A549 (cell line): ENCODE measurements around the gene DMGDH. TPM values are rescaled to one million over a fixed set of nuclear protein-coding genes. Genes with fewer than 3 reads are reported as not detected.
A peak's percentile ranks its signal among the peaks of the same experiment; 100 is the strongest.

Experiments used
- ATAC-seq, 2 experiments: fragments of 200-7000 bp in 1 of 2; fragments of >200 bp in 1 of 2; cut with Nextera tagmentation in 1 of 2; cut with Tn5 transposase in 1 of 2; 3 replicates each; pipeline versions ENCODE4 v1.8.0 to v1.9.1; 2018 to 2020; ENCODE audit warnings: mild to moderate bottlenecking in 1 of 2, moderate library complexity in 1 of 2
- CTCF ChIA-PET: fragments of 300-600 bp; sonication (Branson Sonifier 250); formaldehyde crosslinking; extraction: SDS; loops from one replicate; lab custom pipeline; 2021; ENCODE audit warnings: antibody characterized with exemption, inconsistent platforms; lab: Yijun Ruan, JAX
- POLR2A ChIA-PET: fragments of 350-600 bp; formaldehyde crosslinking; extraction: SDS; loops from one replicate; lab custom pipeline; 2021; ENCODE audit warnings: antibody characterized with exemption, inconsistent platforms; lab: Yijun Ruan, JAX
- DNase-seq, 2 experiments: peaks; one replicate each; pipeline versions ENCODE4 v3.0.0 to v3.0.0-alpha.2; 2011 to 2016; ENCODE audit warnings: low read depth in 1 of 2, low spot score in 1 of 2
- FAIRE-seq: peaks from 2 replicates; lab custom pipeline; 2011; peaks lifted over from hg19 to GRCh38; lab: Jason Lieb, UNC
- H3K27ac ChIP-seq, 2 experiments: fragments of >200 bp; sonication (Bioruptor Twin); formaldehyde crosslinking; 3 replicates each; pipeline ENCODE4 v1.5.1; 2016 to 2017
- H3K4me1 ChIP-seq: fragments of >200 bp; sonication (Bioruptor Twin); formaldehyde crosslinking; 3 replicates; pipeline ENCODE4 v1.6.1; 2016
- H3K4me2 ChIP-seq: fragments of >200 bp; sonication (Bioruptor Twin); formaldehyde crosslinking; 3 replicates; pipeline ENCODE4 v1.6.1; 2016
- H3K4me3 ChIP-seq: fragments of >200 bp; sonication (Bioruptor Twin); formaldehyde crosslinking; 3 replicates; pipeline ENCODE4 v1.5.1; 2016
- H3K9me3 ChIP-seq: fragments of >200 bp; sonication (Bioruptor Twin); formaldehyde crosslinking; 3 replicates; pipeline ENCODE4 v1.6.1; 2016
- BHLHE40 ChIP-seq: IDR thresholded peaks from 2 replicates; pipeline ENCODE4 v1.6.1; 2012; ENCODE audit warnings: low read depth, low read length, inconsistent platforms
- CHD2 ChIP-seq: fragments of 150-350 bp; IDR thresholded peaks from 2 replicates; pipeline ENCODE4 v1.6.1; 2014; ENCODE audit warnings: low read length; ENCODE audit not compliant: partially characterized antibody
- EHMT2 ChIP-seq: fragments of 200-600 bp; sonication (generic); IDR thresholded peaks from 2 replicates; pipeline ENCODE4 v1.6.1; 2016; ENCODE audit warnings: antibody characterized with exemption, low read depth, mild to moderate bottlenecking, moderate library complexity
- EP300 ChIP-seq, 2 experiments: fragments of >200 bp; sonication (Bioruptor Twin); formaldehyde crosslinking; IDR thresholded peaks; 2 replicates in 1 of 2; 3 replicates in 1 of 2; pipeline ENCODE4 v1.6.1; 2016 to 2017
- FOSB ChIP-seq: fragments of 250-450 bp; sonication (Bioruptor Pico); IDR thresholded peaks from 2 replicates; pipeline ENCODE4 v1.5.0; 2020; ENCODE audit warnings: mild to moderate bottlenecking, moderate library complexity
- FOXS1 ChIP-seq: fragments of 250-450 bp; sonication (Bioruptor Pico); IDR thresholded peaks from 2 replicates; pipeline ENCODE4 v1.5.0; 2020; ENCODE audit warnings: mild to moderate bottlenecking, moderate library complexity
- HOXA7 ChIP-seq: fragments of 250-450 bp; sonication (Bioruptor Pico); IDR thresholded peaks from 2 replicates; pipeline ENCODE4 v1.5.0; 2020; ENCODE audit warnings: mild to moderate bottlenecking, moderate library complexity
- HOXB5 ChIP-seq: fragments of 250-450 bp; sonication (Bioruptor Pico); IDR thresholded peaks from 2 replicates; pipeline ENCODE4 v1.5.0; 2020; ENCODE audit warnings: mild to moderate bottlenecking, moderate library complexity
- JUNB ChIP-seq: fragments of >200 bp; sonication (Bioruptor Twin); formaldehyde crosslinking; IDR thresholded peaks from 2 replicates; pipeline ENCODE4 v1.6.1; 2016
- KDM1A ChIP-seq: fragments of 200-600 bp; sonication (generic); IDR thresholded peaks from 2 replicates; pipeline ENCODE4 v1.6.1; 2016; ENCODE audit warnings: low read depth, mild to moderate bottlenecking
- MYC ChIP-seq: IDR thresholded peaks from 2 replicates; pipeline ENCODE4 v1.6.1; 2012; ENCODE audit warnings: mild to moderate bottlenecking, inconsistent platforms, low read length, improper control_type of control experiment, borderline replicate concordance
- NFE2L2 ChIP-seq: fragments of 150-350 bp; conservative IDR thresholded peaks from 2 replicates; pipeline ENCODE4 v1.6.1; 2014; ENCODE audit warnings: low read length
- NPAS2 ChIP-seq: fragments of 250-450 bp; sonication (Bioruptor Pico); IDR thresholded peaks from 2 replicates; pipeline ENCODE4 v1.8.0; 2022; ENCODE audit warnings: mild to moderate bottlenecking, moderate library complexity, borderline replicate concordance
- NR3C1 ChIP-seq: fragments of >200 bp; sonication (Bioruptor Twin); formaldehyde crosslinking; IDR thresholded peaks from 3 replicates; pipeline ENCODE4 v1.6.1; 2017
- PHF8 ChIP-seq: fragments of 200-600 bp; sonication (generic); IDR thresholded peaks from 2 replicates; pipeline ENCODE4 v1.6.1; 2016; ENCODE audit warnings: low read depth, mild to moderate bottlenecking, antibody characterized with exemption, moderate library complexity, borderline replicate concordance
- RARB ChIP-seq: fragments of 250-450 bp; sonication (Bioruptor Pico); IDR thresholded peaks from 2 replicates; pipeline ENCODE4 v1.8.0; 2021; ENCODE audit warnings: mild to moderate bottlenecking, moderate library complexity
- RNF2 ChIP-seq: fragments of 200-600 bp; sonication (generic); IDR thresholded peaks from 2 replicates; pipeline ENCODE4 v1.6.1; 2016; ENCODE audit warnings: low read depth, mild to moderate bottlenecking, antibody characterized with exemption, moderate library complexity, borderline replicate concordance
- SREBF2 ChIP-seq: fragments of 450-650 bp; IDR thresholded peaks from 2 replicates; pipeline ENCODE4 v1.6.1; 2014; ENCODE audit warnings: mild to moderate bottlenecking, moderate library complexity
- TP53 ChIP-seq: fragments of 250-450 bp; sonication (Bioruptor Pico); IDR thresholded peaks from 2 replicates; pipeline ENCODE4 v1.5.0; 2021; ENCODE audit warnings: mild to moderate bottlenecking, moderate library complexity
- WGBS: methylation state at CpG from one replicate; pipeline ENCODE4 v1.1.6; 2017; ENCODE audit errors: missing lambda C conversion rate; 5-methylcytosine and 5-hydroxymethylcytosine counted together
- polyA plus RNA-seq, 4 experiments: library from polyadenylated mRNA; depleted of rRNA in 3 of 4; stranded (reverse); fragments of >200 nt; fragmentation: RNase III in 1 of 4; extraction: RNeasy Plus Mini Kit Qiagen cat#74134 plus additional on column Dnase treatment in 1 of 4; gene quantifications; 2 replicates in 3 of 4; 3 replicates in 1 of 4; pipeline ENCODE4 v1.2.3, GENCODE V29; 2011 to 2017
- TF ChIP-seq, protein P1 (sequence below): fragments of >200 bp; sonication (Bioruptor Twin); formaldehyde crosslinking; IDR thresholded peaks from 3 replicates; pipeline ENCODE4 v1.5.1; 2016
- TF ChIP-seq, protein P2 (sequence below): fragments of >200 bp; sonication (Bioruptor Twin); formaldehyde crosslinking; IDR thresholded peaks from 2 replicates; pipeline ENCODE4 v1.6.1; 2016
- TF ChIP-seq, protein P3 (sequence below): IDR thresholded peaks from 2 replicates; pipeline ENCODE4 v1.6.1; 2012
- TF ChIP-seq, protein P4 (sequence below): fragments of 250-450 bp; sonication (Bioruptor Pico); IDR thresholded peaks from 2 replicates; pipeline ENCODE4 v1.5.0; 2020; ENCODE audit warnings: low read depth, mild to moderate bottlenecking, moderate library complexity
- TF ChIP-seq, protein P5 (sequence below): IDR thresholded peaks from 2 replicates; pipeline ENCODE4 v1.6.1; 2012; ENCODE audit warnings: low read depth, borderline replicate concordance

Gene DMGDH
- polyA plus RNA-seq, 2 of the 4 experiments (the other 2 are of a cell fraction): 2.2 TPM; not detected in 1

DNA sequence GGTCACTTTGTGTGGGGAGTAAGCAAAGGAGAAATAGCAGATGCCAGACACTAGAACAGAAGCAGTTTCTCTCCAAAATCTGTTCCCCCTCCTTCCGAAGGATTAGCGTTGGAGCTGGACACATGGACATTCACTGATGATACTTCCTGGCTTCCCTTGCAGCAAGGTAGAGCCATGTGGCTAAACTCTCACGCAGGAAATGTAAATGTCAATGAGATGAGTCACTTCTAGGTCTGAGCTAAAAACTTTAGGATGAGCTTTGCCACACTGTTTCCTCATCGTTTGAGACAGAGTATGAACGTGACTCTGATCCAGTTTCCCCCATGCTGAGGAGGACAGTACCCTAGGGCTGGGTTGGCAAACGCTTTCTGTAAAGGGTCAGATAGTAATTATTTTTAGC lies 5.2 kb upstream of the DMGDH start:
- CTCF ChIA-PET: interaction anchor here (1.1 to 3.1 kb wide), 4 partner anchors 16 to 117 kb away, joined by 3 to 13 read pairs (median 4); no protein-coding TSS in a partner anchor
- ATAC-seq: no peak

DNA sequence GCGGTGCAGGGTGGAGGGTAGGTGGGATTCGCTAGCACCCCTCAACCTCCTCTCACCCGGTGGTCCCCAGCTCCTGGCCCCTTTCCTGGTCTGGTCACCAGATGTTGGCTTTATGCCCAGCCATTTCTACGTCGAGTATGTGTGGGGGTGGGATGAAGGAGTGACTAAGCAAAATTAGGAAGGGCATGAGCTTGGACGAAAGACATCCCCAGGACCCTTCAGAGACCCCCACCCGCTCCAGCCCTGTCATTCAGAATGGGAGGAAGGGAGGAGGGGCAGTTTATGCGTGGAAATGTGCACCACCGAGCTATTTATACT lies 835 bp upstream of the DMGDH start:
- FAIRE-seq: no peak
- no peaks in the 10 kb centered on the region; the same call in 2 of the 3 replicates for H3K4me1 ChIP-seq
- H3K4me3 ChIP-seq: no peak overlapping the region
- H3K4me2 ChIP-seq: no peak overlapping the region
- DNase-seq: no peak
- POLR2A ChIA-PET: interaction anchor here (0.7 kb wide), 1 partner anchor 11 kb away, joined by 3 read pairs; no protein-coding TSS in a partner anchor
- no peak for ATAC-seq
- CTCF ChIA-PET: interaction anchor here (0.6 to 1.0 kb wide), 4 partner anchors 13 to 1290 kb away, joined by 3 read pairs; no protein-coding TSS in a partner anchor
- 66% methylated on average over 9 of the region's 9 CpGs for WGBS
- TF ChIP-seq PHF8 (no peak), CHD2 (no peak), NFE2L2 (0 out of 2 replicates have a peak, but pooled peaks have one; percentile 11), RNF2 (no peak), FOSB (CRISPR knock-in tag) (no peak)
- H3K9me3 ChIP-seq: peaks cover 14% of the 10 kb centered on the region; the same call in 2 of the 3 replicates
- peak overlapping the region in 1 of 2 experiments; percentile 29; a peak in 1 of 6 replicates for H3K27ac ChIP-seq

More for the DNA sequence above, 5.2 kb upstream of the DMGDH start:
- Histone ChIP-seq H3K4me3 (no peak overlapping the region), H3K9me3 (peaks cover 14% of the 10 kb centered on the region; the same call in 2 of the 3 replicates), H3K4me2 (no peak overlapping the region), H3K27ac (no peak overlapping the region), H3K4me1 (no peaks in the 10 kb centered on the region; the same call in 2 of the 3 replicates)
- FAIRE-seq (no peak), DNase-seq (peak in 1 of 2 experiments; percentile 6)
- no peak for TF ChIP-seq TP53 (CRISPR knock-in tag)
- no peak for TF ChIP-seq HOXA7 (CRISPR knock-in tag)
- no peak for TF ChIP-seq EHMT2
- no peak for TF ChIP-seq FOXS1 (CRISPR knock-in tag)
- TF ChIP-seq SREBF2: no peak
- TF ChIP-seq HOXB5 (CRISPR knock-in tag): no peak
- no peak for TF ChIP-seq JUNB
- TF ChIP-seq RNF2: no peak
- TF ChIP-seq, protein P1, sequence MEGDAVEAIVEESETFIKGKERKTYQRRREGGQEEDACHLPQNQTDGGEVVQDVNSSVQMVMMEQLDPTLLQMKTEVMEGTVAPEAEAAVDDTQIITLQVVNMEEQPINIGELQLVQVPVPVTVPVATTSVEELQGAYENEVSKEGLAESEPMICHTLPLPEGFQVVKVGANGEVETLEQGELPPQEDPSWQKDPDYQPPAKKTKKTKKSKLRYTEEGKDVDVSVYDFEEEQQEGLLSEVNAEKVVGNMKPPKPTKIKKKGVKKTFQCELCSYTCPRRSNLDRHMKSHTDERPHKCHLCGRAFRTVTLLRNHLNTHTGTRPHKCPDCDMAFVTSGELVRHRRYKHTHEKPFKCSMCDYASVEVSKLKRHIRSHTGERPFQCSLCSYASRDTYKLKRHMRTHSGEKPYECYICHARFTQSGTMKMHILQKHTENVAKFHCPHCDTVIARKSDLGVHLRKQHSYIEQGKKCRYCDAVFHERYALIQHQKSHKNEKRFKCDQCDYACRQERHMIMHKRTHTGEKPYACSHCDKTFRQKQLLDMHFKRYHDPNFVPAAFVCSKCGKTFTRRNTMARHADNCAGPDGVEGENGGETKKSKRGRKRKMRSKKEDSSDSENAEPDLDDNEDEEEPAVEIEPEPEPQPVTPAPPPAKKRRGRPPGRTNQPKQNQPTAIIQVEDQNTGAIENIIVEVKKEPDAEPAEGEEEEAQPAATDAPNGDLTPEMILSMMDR: no peak
- TF ChIP-seq RARB: no peak
- TF ChIP-seq, protein P2, sequence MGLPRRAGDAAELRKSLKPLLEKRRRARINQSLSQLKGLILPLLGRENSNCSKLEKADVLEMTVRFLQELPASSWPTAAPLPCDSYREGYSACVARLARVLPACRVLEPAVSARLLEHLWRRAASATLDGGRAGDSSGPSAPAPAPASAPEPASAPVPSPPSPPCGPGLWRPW: no peak
- no peak for TF ChIP-seq NPAS2 (CRISPR knock-in tag)
- TF ChIP-seq MYC: no peak
- TF ChIP-seq KDM1A: no peak
- no peak for TF ChIP-seq NR3C1
- TF ChIP-seq, protein P3, sequence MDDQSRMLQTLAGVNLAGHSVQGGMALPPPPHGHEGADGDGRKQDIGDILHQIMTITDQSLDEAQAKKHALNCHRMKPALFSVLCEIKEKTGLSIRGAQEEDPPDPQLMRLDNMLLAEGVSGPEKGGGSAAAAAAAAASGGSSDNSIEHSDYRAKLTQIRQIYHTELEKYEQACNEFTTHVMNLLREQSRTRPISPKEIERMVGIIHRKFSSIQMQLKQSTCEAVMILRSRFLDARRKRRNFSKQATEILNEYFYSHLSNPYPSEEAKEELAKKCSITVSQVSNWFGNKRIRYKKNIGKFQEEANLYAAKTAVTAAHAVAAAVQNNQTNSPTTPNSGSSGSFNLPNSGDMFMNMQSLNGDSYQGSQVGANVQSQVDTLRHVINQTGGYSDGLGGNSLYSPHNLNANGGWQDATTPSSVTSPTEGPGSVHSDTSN: no peak
- TF ChIP-seq, protein P4, sequence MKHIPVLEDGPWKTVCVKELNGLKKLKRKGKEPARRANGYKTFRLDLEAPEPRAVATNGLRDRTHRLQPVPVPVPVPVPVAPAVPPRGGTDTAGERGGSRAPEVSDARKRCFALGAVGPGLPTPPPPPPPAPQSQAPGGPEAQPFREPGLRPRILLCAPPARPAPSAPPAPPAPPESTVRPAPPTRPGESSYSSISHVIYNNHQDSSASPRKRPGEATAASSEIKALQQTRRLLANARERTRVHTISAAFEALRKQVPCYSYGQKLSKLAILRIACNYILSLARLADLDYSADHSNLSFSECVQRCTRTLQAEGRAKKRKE (CRISPR knock-in tag): no peak
- no peak for TF ChIP-seq BHLHE40
- no peak for TF ChIP-seq EP300 (IDR thresholded peaks at IDR 0.05)
- TF ChIP-seq, protein P5, sequence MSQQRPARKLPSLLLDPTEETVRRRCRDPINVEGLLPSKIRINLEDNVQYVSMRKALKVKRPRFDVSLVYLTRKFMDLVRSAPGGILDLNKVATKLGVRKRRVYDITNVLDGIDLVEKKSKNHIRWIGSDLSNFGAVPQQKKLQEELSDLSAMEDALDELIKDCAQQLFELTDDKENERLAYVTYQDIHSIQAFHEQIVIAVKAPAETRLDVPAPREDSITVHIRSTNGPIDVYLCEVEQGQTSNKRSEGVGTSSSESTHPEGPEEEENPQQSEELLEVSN: no peak
- POLR2A ChIA-PET: no interaction called here
- WGBS: 48% methylated on average over 6 of the region's 6 CpGs
